ENCODE results near the gene RHBDF2.

RHBDF2 gene

GRCh38 chr17:76452660-76453430 is 48.4 kb downstream of the RHBDF2 start, which contains the start of gene UBE2O:
Gene UBE2O (minus strand): TSS chr17:76453152. CDS start chr17:76453141, 11 bp downstream.
- H3K27ac ChIP-seq (ENCODE audit: low read depth, low read length): no peak within 1 kb of the TSS
- H3K79me1 ChIP-seq (ENCODE audit: low read length): peaks cover 3% of the 10 kb centered on the region
- no CpG with 5 or more reads among the region's 101 CpGs for WGBS (ENCODE audit: extremely low coverage, insufficient coverage, insufficient read length)
- DNase-seq: peak; percentile 82 to 91
- H4K12ac ChIP-seq (ENCODE audit: low read depth, low read length): peak within 1 kb of the TSS; percentile 34
- H2BK120ac ChIP-seq (ENCODE audit: insufficient read depth, low read length, poor library complexity): peak within 1 kb of the TSS; percentile 55
- peak within 1 kb of the TSS; percentile 41 for H4K8ac ChIP-seq (ENCODE audit: low read depth, low read length)
- H3K18ac ChIP-seq (ENCODE audit: low read length): peak within 1 kb of the TSS; percentile 71
- peaks cover 6% of the 10 kb centered on the region for H3K79me2 ChIP-seq (ENCODE audit: control insufficient read depth, insufficient read depth, low read length, poor library complexity)
- no peak within 1 kb of the TSS for H3K23ac ChIP-seq (ENCODE audit: low read length)
- no peak within 1 kb of the TSS for H2AK5ac ChIP-seq (ENCODE audit: low read length)
- no peaks in the 10 kb centered on the region for H3K27me3 ChIP-seq (ENCODE audit: insufficient read depth, low read length)
- H3K14ac ChIP-seq (ENCODE audit: low read length): peak within 1 kb of the TSS; percentile 82
- H3K36me3 ChIP-seq (ENCODE audit: control insufficient read depth in 1 of 2, insufficient read depth in 2 of 2, low read length in 2 of 2): no peaks in the 10 kb centered on the region
- peak within 1 kb of the TSS; percentile 97 for H3K4me2 ChIP-seq (ENCODE audit: low read length)
- peak within 1 kb of the TSS; percentile 68 for H2AFZ ChIP-seq (ENCODE audit: insufficient read depth, low read length, poor library complexity)
- H3K4me3 ChIP-seq (ENCODE audit: low read depth, low read length): peak within 1 kb of the TSS; percentile 100
- H3K9me3 ChIP-seq (ENCODE audit: insufficient read depth, low read depth, low read length): peaks cover 2% of the 10 kb centered on the region
- H2BK12ac ChIP-seq (ENCODE audit: low read length): no peak within 1 kb of the TSS
- peak within 1 kb of the TSS; percentile 72 for H4K91ac ChIP-seq (ENCODE audit: low read depth, low read length)
- H3K4me1 ChIP-seq (ENCODE audit: control insufficient read depth in 1 of 2, insufficient read depth in 2 of 2, low read length in 2 of 2): peaks cover 2 to 4% of the 10 kb centered on the region in 2 experiments
- H3K4ac ChIP-seq (ENCODE audit: low read depth, low read length): peak within 1 kb of the TSS; percentile 38
- peak within 1 kb of the TSS; percentile 50 for H2BK5ac ChIP-seq (ENCODE audit: low read depth, low read length, poor library complexity)
- H3K9ac ChIP-seq (ENCODE audit: low read length): peak within 1 kb of the TSS; percentile 92

GRCh38 chr17:76452127-76452659 is 49.0 kb downstream of the RHBDF2 start:
- H3K23ac ChIP-seq (ENCODE audit: low read length): no peak overlapping the region
- no peaks in the 10 kb centered on the region for H3K36me3 ChIP-seq (ENCODE audit: control insufficient read depth in 1 of 2, insufficient read depth in 2 of 2, low read length in 2 of 2)
- H2BK5ac ChIP-seq (ENCODE audit: low read depth, low read length, poor library complexity): no peak overlapping the region
- no peak overlapping the region for H3K27ac ChIP-seq (ENCODE audit: low read depth, low read length)
- H3K4me1 ChIP-seq (ENCODE audit: control insufficient read depth in 1 of 2, insufficient read depth in 2 of 2, low read length in 2 of 2): peaks cover 2 to 4% of the 10 kb centered on the region in 2 experiments
- no peak overlapping the region for H3K18ac ChIP-seq (ENCODE audit: low read length)
- H2BK12ac ChIP-seq (ENCODE audit: low read length): no peak overlapping the region
- no peak overlapping the region for H4K8ac ChIP-seq (ENCODE audit: low read depth, low read length)
- no peak overlapping the region for H2AK5ac ChIP-seq (ENCODE audit: low read length)
- peaks cover 3% of the 10 kb centered on the region for H3K79me1 ChIP-seq (ENCODE audit: low read length)
- no peak overlapping the region for H4K91ac ChIP-seq (ENCODE audit: low read depth, low read length)
- peaks cover 2% of the 10 kb centered on the region for H3K9me3 ChIP-seq (ENCODE audit: insufficient read depth, low read depth, low read length)
- H3K4me2 ChIP-seq (ENCODE audit: low read length): peak overlapping the region; percentile 97
- H3K9ac ChIP-seq (ENCODE audit: low read length): peak overlapping the region; percentile 6
- H4K12ac ChIP-seq (ENCODE audit: low read depth, low read length): no peak overlapping the region
- DNase-seq: no peak
- no peaks in the 10 kb centered on the region for H3K27me3 ChIP-seq (ENCODE audit: insufficient read depth, low read length)
- H3K4ac ChIP-seq (ENCODE audit: low read depth, low read length): peak overlapping the region; percentile 7
- no CpG with 5 or more reads among the region's 29 CpGs for WGBS (ENCODE audit: extremely low coverage, insufficient coverage, insufficient read length)
- no peak overlapping the region for H2BK120ac ChIP-seq (ENCODE audit: insufficient read depth, low read length, poor library complexity)
- no peak overlapping the region for H3K14ac ChIP-seq (ENCODE audit: low read length)
- H2AFZ ChIP-seq (ENCODE audit: insufficient read depth, low read length, poor library complexity): no peak overlapping the region
- H3K79me2 ChIP-seq (ENCODE audit: control insufficient read depth, insufficient read depth, low read length, poor library complexity): peaks cover 6% of the 10 kb centered on the region
- peak overlapping the region; percentile 100 for H3K4me3 ChIP-seq (ENCODE audit: low read depth, low read length)

GRCh38 chr17:76451506-76451905 is 49.7 kb downstream of the RHBDF2 start:
- H3K9ac ChIP-seq (ENCODE audit: low read length): no peak overlapping the region
- H3K4me1 ChIP-seq (ENCODE audit: control insufficient read depth in 1 of 2, insufficient read depth in 2 of 2, low read length in 2 of 2): peaks cover 6 to 9% of the 10 kb centered on the region in 2 experiments
- WGBS (ENCODE audit: extremely low coverage, insufficient coverage, insufficient read length): no CpG with 5 or more reads among the region's 6 CpGs
- no peak overlapping the region for H2BK12ac ChIP-seq (ENCODE audit: low read length)
- no peak overlapping the region for H4K8ac ChIP-seq (ENCODE audit: low read depth, low read length)
- no peaks in the 10 kb centered on the region for H3K27me3 ChIP-seq (ENCODE audit: insufficient read depth, low read length)
- H3K4me3 ChIP-seq (ENCODE audit: low read depth, low read length): no peak overlapping the region
- no peak overlapping the region for H4K91ac ChIP-seq (ENCODE audit: low read depth, low read length)
- H3K36me3 ChIP-seq (ENCODE audit: control insufficient read depth in 1 of 2, insufficient read depth in 2 of 2, low read length in 2 of 2): no peaks in the 10 kb centered on the region
- H3K79me2 ChIP-seq (ENCODE audit: control insufficient read depth, insufficient read depth, low read length, poor library complexity): peaks cover 6% of the 10 kb centered on the region
- H2BK5ac ChIP-seq (ENCODE audit: low read depth, low read length, poor library complexity): no peak overlapping the region
- no peak overlapping the region for H3K4ac ChIP-seq (ENCODE audit: low read depth, low read length)
- no peak overlapping the region for H2AK5ac ChIP-seq (ENCODE audit: low read length)
- H3K27ac ChIP-seq (ENCODE audit: low read depth, low read length): no peak overlapping the region
- DNase-seq: no peak
- no peak overlapping the region for H3K18ac ChIP-seq (ENCODE audit: low read length)
- no peak overlapping the region for H2AFZ ChIP-seq (ENCODE audit: insufficient read depth, low read length, poor library complexity)
- H3K23ac ChIP-seq (ENCODE audit: low read length): no peak overlapping the region
- H3K9me3 ChIP-seq (ENCODE audit: insufficient read depth, low read depth, low read length): peaks cover 2% of the 10 kb centered on the region
- H4K12ac ChIP-seq (ENCODE audit: low read depth, low read length): no peak overlapping the region
- no peak overlapping the region for H3K14ac ChIP-seq (ENCODE audit: low read length)
- no peak overlapping the region for H2BK120ac ChIP-seq (ENCODE audit: insufficient read depth, low read length, poor library complexity)
- H3K4me2 ChIP-seq (ENCODE audit: low read length): peak overlapping the region; percentile 97
- H3K79me1 ChIP-seq (ENCODE audit: low read length): peaks cover 3% of the 10 kb centered on the region

GRCh38 chr17:76449126-76449525 is 52.1 kb downstream of the RHBDF2 start:
- Histone ChIP-seq H3K4me1 (ENCODE audit: control insufficient read depth in 1 of 2, insufficient read depth in 2 of 2, low read length in 2 of 2) (peaks cover 11 to 16% of the 10 kb centered on the region in 2 experiments), H2AK5ac (ENCODE audit: low read length) (no peak overlapping the region), H3K27me3 (ENCODE audit: insufficient read depth, low read length) (no peaks in the 10 kb centered on the region), H3K79me2 (ENCODE audit: control insufficient read depth, insufficient read depth, low read length, poor library complexity) (peaks cover 6% of the 10 kb centered on the region), H4K91ac (ENCODE audit: low read depth, low read length) (no peak overlapping the region), H3K23ac (ENCODE audit: low read length) (no peak overlapping the region), H3K14ac (ENCODE audit: low read length) (no peak overlapping the region), H2BK120ac (ENCODE audit: insufficient read depth, low read length, poor library complexity) (no peak overlapping the region), H2BK12ac (ENCODE audit: low read length) (no peak overlapping the region), H3K9me3 (ENCODE audit: insufficient read depth, low read depth, low read length) (peaks cover 2% of the 10 kb centered on the region), H3K9ac (ENCODE audit: low read length) (no peak overlapping the region), H3K4me2 (ENCODE audit: low read length) (no peak overlapping the region), H3K27ac (ENCODE audit: low read depth, low read length) (no peak overlapping the region), H3K18ac (ENCODE audit: low read length) (no peak overlapping the region), H3K79me1 (ENCODE audit: low read length) (peaks cover 3% of the 10 kb centered on the region), H3K4me3 (ENCODE audit: low read depth, low read length) (no peak overlapping the region), H2BK5ac (ENCODE audit: low read depth, low read length, poor library complexity) (no peak overlapping the region), H4K8ac (ENCODE audit: low read depth, low read length) (no peak overlapping the region), H3K4ac (ENCODE audit: low read depth, low read length) (no peak overlapping the region), H2AFZ (ENCODE audit: insufficient read depth, low read length, poor library complexity) (no peak overlapping the region), H3K36me3 (ENCODE audit: control insufficient read depth in 1 of 2, insufficient read depth in 2 of 2, low read length in 2 of 2) (no peaks in the 10 kb centered on the region), H4K12ac (ENCODE audit: low read depth, low read length) (no peak overlapping the region)
- no peak for DNase-seq
- WGBS (ENCODE audit: extremely low coverage, insufficient coverage, insufficient read length): no CpG with 5 or more reads among the region's 6 CpGs

Measured in trophoblast cell (in vitro differentiated cells and primary cell).